Tibial nerve (tissue), 3 donors: ENCODE results near the gene AMFR.

ENCODE experiments used
- POLR2A ChIP-seq, 2 donors: fragments of 450-650 bp; IDR thresholded peaks; one replicate each; pipeline ENCODE4 v1.6.1; 2017; ENCODE audit warnings: antibody characterized with exemption in 2 of 2, mild to moderate bottlenecking in 2 of 2, moderate library complexity in 2 of 2
- TF ChIP-seq, protein P1 (sequence below), 5 experiments: fragments of 200-600 bp in 3 of 5; fragments of 450-650 bp in 2 of 5; sonication (generic) in 3 of 5; IDR thresholded peaks; one replicate each; pipeline ENCODE4 v1.5.1; 2016 to 2019; ENCODE audit warnings: antibody characterized with exemption in 5 of 5, mild to moderate bottlenecking in 3 of 5, moderate library complexity in 2 of 5

DNA sequence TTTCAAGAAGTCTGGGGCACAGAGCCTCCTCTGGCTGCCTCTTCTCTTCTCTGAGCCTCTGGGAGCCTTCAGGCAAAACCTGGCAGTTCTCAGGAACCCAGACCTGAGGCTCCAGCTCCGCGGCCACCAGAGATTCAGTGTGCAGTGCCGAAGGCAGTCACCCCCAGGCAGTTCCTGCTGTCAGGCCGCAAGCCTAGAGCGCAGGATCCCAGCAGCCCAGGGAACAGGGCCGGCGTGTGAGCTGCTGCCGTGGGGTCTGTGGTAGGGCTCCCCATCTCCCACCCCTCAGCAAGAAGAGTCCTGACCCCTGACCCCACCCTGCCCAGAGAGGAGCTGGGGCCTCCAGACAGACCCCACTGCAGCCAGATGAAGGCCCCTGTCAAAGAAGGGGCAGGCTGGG, 78.2 kb downstream of the AMFR start:
- TF ChIP-seq, protein P1, sequence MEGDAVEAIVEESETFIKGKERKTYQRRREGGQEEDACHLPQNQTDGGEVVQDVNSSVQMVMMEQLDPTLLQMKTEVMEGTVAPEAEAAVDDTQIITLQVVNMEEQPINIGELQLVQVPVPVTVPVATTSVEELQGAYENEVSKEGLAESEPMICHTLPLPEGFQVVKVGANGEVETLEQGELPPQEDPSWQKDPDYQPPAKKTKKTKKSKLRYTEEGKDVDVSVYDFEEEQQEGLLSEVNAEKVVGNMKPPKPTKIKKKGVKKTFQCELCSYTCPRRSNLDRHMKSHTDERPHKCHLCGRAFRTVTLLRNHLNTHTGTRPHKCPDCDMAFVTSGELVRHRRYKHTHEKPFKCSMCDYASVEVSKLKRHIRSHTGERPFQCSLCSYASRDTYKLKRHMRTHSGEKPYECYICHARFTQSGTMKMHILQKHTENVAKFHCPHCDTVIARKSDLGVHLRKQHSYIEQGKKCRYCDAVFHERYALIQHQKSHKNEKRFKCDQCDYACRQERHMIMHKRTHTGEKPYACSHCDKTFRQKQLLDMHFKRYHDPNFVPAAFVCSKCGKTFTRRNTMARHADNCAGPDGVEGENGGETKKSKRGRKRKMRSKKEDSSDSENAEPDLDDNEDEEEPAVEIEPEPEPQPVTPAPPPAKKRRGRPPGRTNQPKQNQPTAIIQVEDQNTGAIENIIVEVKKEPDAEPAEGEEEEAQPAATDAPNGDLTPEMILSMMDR (IDR thresholded peaks at IDR 0.05), result no peak
- TF ChIP-seq POLR2A (IDR thresholded peaks at IDR 0.05), result no peak
